Astrocyte of the spinal cord (primary cell): Measurements from ENCODE around the gene FGF11.
A peak's percentile ranks its signal among the peaks of the same experiment; 100 is the strongest.

ENCODE experiments used
- DNase-seq: peaks from one replicate; pipeline ENCODE4 v3.0.0; 2011; ENCODE audit warnings: low read depth, low spot score
- H3K4me3 ChIP-seq: 2 replicates; pipeline ENCODE4 v1.5.1; 2011; ENCODE audit warnings: low read depth, mild to moderate bottlenecking, low read length, moderate library complexity
- in situ Hi-C: cut with HindIII; loops from 2 replicates; pipeline ENCODE4 v1.10.0; 2017; ENCODE audit warnings: low sequenced_read_pairs
- TF ChIP-seq, protein P1 (sequence below): IDR thresholded peaks from 2 replicates; pipeline ENCODE4 v1.5.1; 2012; ENCODE audit warnings: low read depth, mild to moderate bottlenecking, low read length, inconsistent platforms

Gene FGF11

DNA sequence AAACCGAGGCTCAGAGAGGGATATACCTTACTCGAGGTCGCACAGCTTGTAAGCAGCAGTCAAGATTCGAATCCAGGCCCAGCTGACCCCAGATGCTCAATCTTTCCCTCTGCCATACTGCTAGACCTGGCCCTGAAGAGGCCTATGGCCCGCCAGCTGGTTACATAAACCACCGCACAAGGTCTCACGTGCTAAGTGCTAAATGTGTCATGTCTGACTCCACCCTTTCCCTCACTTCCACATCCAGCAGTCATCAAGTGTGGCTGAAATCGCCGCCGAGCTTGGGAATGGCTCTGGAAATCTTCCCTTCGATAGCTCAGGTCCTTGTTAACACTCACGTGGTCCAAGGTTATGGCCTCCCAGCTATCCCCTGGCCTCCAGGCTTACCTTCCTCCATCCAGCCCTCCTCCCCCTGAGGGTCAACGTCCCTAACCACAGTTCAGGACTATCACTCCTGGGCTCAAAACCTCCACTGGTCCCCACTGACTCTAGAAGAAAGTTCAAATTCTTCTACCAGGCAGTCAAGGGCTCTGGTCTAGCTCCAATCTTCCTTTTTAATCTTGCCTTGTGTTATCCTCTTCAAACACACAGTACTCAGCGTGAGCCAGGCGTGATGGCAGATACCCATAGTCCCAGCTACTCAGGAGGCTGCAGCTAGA is 36.6 kb downstream of the FGF11 start:
- in situ Hi-C loops, result no loop called here
- DNase-seq, result no peak
- H3K4me3 ChIP-seq, result no peak overlapping the region
- TF ChIP-seq, protein P1, sequence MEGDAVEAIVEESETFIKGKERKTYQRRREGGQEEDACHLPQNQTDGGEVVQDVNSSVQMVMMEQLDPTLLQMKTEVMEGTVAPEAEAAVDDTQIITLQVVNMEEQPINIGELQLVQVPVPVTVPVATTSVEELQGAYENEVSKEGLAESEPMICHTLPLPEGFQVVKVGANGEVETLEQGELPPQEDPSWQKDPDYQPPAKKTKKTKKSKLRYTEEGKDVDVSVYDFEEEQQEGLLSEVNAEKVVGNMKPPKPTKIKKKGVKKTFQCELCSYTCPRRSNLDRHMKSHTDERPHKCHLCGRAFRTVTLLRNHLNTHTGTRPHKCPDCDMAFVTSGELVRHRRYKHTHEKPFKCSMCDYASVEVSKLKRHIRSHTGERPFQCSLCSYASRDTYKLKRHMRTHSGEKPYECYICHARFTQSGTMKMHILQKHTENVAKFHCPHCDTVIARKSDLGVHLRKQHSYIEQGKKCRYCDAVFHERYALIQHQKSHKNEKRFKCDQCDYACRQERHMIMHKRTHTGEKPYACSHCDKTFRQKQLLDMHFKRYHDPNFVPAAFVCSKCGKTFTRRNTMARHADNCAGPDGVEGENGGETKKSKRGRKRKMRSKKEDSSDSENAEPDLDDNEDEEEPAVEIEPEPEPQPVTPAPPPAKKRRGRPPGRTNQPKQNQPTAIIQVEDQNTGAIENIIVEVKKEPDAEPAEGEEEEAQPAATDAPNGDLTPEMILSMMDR, result no peak

DNA sequence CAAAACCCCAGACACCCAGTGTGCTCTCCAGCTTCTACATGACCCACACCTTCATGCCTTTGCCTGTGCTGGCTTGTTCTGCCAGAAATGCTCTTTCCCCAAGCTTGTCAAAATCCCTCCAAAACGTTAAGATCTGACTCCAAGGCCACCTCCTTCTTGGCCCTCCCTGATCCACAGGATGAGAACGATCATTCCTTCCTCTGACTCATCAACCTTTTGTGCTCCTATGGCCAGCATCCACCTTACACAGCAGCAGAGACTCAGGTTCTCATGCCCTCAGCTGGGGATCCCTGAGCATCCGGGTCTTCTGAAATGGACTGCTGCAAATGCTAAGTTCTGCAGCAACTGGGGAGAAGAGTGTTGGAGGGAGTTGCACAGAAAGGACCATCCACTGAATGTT is 37.2 kb downstream of the FGF11 start:
- H3K4me3 ChIP-seq, result no peak overlapping the region
- in situ Hi-C loops, result no loop called here
- peak; percentile 46 for DNase-seq
- TF ChIP-seq, protein P1, result no peak

DNA sequence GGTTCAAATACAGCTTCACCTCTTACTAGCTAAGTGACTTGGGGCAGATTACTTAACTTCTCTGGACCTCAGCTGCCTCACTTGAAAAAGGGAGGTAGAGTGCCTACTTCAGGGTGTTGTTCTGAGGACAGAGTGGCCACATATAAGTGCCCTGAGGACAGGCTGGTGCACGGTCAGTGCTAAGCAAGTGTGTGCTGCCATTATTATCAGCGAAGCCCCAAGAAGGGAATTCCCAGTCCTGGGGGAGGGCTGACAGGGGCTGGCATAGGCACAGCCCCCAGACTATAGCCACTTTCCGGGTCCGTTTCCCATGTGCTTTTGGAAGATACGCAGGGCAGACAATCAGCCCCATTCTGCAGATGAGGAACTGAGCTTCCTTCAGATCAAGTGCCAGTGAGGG is 37.6 kb downstream of the FGF11 start:
- in situ Hi-C loops, result no loop called here
- DNase-seq, result no peak
- H3K4me3 ChIP-seq, result no peak overlapping the region
- TF ChIP-seq, protein P1, result no peak

DNA sequence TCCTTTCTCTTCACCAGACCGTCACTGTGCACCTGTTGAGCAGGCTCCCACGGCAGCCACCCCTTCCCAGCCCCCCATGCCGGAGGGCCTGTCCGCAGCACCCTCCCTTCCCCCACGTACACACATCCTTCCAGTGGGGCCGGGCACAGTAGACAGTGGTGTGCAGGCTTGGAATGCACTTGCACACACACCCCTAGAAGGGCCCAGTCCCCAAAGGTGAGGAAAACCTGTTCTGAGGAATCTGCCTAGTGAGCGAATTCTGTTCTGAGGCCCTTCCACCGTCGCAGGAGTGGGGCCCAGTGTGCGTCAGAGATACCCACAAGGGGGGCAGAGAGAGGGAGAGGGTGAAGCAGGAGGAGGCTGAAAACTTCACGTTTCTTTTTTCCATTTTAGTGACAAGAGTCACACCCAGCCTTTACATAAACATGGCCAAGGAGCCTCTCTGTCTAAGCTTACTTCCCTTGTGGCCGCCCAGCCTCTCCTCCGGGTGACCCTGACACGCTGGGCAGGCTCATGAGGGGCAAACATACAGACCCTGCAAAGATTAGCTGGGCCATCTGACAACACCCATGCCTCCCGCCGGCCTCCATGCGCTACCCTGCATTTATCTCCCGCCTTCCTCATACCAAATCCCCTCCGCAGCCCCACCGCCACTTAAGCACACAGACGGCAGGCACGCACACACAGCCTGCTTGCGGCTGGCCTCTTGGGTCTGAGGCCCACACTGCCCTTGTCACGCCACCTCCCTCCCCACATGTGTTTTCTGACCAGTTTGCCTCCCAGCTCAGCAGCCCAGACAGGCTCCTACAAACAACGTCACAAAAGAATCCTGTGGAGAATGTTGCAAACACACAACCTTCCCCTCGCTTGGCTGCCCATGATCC is 38.3 kb downstream of the FGF11 start:
- in situ Hi-C loops, result no loop called here
- peak overlapping the region; percentile 69 for H3K4me3 ChIP-seq
- peak; percentile 57 for DNase-seq
- TF ChIP-seq, protein P1, result no peak

DNA sequence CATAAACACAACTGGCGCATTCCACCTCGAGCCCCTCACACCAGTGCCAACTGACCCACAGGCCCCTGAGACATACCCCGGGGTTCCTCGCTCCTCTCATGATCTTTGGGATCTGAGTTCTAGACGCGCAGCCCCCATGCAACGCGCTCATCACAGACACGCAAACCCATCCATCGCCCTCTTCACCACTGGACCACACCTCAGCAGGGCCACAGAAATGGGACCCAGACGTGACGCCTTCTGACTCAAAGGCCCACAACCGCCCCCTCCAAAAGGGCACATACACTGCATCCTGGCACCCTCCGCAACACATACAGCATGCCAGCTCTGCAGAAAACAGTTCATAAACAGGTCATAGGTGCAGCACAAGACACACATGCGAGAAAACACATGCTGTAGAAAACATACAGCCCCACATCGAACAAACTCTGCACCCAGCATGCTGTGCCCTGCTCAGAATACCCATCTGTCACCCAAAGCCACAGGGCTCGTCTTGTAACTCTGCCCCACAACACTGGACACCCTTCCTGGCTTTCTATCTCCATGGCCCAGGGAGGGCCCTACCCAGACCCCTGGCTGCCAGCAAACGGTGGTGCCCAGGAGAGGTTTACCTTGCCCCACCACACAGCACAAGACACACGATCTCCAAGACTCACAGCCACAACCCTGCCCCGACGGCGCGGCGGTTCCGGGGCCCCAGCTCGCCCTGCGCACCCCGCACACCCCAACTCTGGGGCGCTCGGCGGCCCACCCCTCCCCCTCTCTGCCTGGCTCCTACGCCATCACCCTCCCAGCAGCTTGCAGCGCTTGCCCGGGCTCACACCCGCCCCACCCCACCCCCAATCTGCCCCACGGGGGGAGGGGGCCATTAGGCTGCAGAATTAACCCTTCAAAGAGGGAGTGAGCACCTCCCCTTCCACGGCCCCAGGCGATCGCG is 39.2 kb downstream of the FGF11 start:
- peak overlapping the region; percentile 69 for H3K4me3 ChIP-seq
- peak; percentile 24 for DNase-seq
- in situ Hi-C loops, result no loop called here
- TF ChIP-seq, protein P1, result no peak
